DOHH2 (cell line): ENCODE measurements around the gene TCP10L.

Source experiments
- EZH2phosphoT487 ChIP-seq: fragments of 200-600 bp; sonication (generic); IDR thresholded peaks from 2 replicates; pipeline ENCODE4 v1.6.1; 2017; ENCODE audit warnings: borderline replicate concordance, mild to moderate bottlenecking, antibody characterized with exemption, low read length, moderate library complexity, mixed read lengths
- TF ChIP-seq, protein P1 (sequence below): fragments of 200-600 bp; sonication (generic); IDR thresholded peaks from one replicate; pipeline ENCODE4 v1.5.1; 2014; ENCODE audit warnings: antibody characterized with exemption, mild to moderate bottlenecking, low read depth, low read length; ENCODE audit not compliant: poor library complexity, severe bottlenecking

DNA sequence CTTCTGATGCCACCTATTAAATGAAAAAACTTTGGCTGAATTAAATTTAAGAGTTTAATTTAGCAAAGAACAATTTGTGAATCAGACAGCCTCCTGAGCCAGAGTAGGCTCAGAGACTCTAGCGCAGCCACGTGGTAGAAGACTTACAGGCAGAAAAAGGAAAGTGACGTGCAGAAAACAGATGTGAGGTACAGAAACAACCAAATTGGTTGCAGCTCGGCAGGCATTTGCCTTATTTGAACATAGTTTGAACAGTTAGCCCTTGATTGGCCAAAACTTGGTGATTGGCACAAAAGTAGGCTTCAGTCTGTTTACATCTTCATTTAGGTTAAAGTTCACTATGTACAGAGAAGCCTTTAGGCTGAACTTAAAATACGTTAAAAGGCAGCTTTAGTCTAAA lies 22.9 kb downstream of the TCP10L start:
- TF ChIP-seq EZH2phosphoT487, result no peak
- TF ChIP-seq, protein P1, sequence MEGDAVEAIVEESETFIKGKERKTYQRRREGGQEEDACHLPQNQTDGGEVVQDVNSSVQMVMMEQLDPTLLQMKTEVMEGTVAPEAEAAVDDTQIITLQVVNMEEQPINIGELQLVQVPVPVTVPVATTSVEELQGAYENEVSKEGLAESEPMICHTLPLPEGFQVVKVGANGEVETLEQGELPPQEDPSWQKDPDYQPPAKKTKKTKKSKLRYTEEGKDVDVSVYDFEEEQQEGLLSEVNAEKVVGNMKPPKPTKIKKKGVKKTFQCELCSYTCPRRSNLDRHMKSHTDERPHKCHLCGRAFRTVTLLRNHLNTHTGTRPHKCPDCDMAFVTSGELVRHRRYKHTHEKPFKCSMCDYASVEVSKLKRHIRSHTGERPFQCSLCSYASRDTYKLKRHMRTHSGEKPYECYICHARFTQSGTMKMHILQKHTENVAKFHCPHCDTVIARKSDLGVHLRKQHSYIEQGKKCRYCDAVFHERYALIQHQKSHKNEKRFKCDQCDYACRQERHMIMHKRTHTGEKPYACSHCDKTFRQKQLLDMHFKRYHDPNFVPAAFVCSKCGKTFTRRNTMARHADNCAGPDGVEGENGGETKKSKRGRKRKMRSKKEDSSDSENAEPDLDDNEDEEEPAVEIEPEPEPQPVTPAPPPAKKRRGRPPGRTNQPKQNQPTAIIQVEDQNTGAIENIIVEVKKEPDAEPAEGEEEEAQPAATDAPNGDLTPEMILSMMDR, result no peak
